ENCODE data around the gene HOXD9. TPM values are rescaled to one million over a fixed set of nuclear protein-coding genes. Genes with fewer than 3 reads are reported as not detected.

HOXD9 gene
- total RNA-seq, 1 donor from 2014 or later: 0.16 TPM

GRCh38 chr2:176152350-176153181 is 30.0 kb downstream of the HOXD9 start:
- TF ChIP-seq, protein P1, sequence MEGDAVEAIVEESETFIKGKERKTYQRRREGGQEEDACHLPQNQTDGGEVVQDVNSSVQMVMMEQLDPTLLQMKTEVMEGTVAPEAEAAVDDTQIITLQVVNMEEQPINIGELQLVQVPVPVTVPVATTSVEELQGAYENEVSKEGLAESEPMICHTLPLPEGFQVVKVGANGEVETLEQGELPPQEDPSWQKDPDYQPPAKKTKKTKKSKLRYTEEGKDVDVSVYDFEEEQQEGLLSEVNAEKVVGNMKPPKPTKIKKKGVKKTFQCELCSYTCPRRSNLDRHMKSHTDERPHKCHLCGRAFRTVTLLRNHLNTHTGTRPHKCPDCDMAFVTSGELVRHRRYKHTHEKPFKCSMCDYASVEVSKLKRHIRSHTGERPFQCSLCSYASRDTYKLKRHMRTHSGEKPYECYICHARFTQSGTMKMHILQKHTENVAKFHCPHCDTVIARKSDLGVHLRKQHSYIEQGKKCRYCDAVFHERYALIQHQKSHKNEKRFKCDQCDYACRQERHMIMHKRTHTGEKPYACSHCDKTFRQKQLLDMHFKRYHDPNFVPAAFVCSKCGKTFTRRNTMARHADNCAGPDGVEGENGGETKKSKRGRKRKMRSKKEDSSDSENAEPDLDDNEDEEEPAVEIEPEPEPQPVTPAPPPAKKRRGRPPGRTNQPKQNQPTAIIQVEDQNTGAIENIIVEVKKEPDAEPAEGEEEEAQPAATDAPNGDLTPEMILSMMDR (IDR thresholded peaks at IDR 0.05; ENCODE audit: borderline replicate concordance): no peak
- Histone ChIP-seq H3K9me3 (replicated peaks) (no peaks in the 10 kb centered on the region), H3K27me3 (ENCODE audit: low read depth) (peaks cover 100% of the 10 kb centered on the region), H3K36me3 (no peaks in the 10 kb centered on the region), H3K27ac (replicated peaks) (no peak overlapping the region), H3K4me3 (peak overlapping the region; percentile 2), H3K4me1 (peaks cover 21% of the 10 kb centered on the region)
- no peak for DNase-seq
- intact Hi-C loops (cut with micrococcal nuclease): no loop called here

GRCh38 chr2:176154576-176155252 is 32.2 kb downstream of the HOXD9 start:
- Histone ChIP-seq H3K4me1 (peaks cover 39% of the 10 kb centered on the region), H3K36me3 (no peaks in the 10 kb centered on the region), H3K4me3 (no peak overlapping the region), H3K27ac (replicated peaks) (no peak overlapping the region), H3K9me3 (replicated peaks) (no peaks in the 10 kb centered on the region), H3K27me3 (ENCODE audit: low read depth) (peaks cover 100% of the 10 kb centered on the region)
- no peak for DNase-seq
- TF ChIP-seq, protein P1 (IDR thresholded peaks at IDR 0.05; ENCODE audit: borderline replicate concordance): no peak
- intact Hi-C loops (cut with micrococcal nuclease): no loop called here

DNA sequence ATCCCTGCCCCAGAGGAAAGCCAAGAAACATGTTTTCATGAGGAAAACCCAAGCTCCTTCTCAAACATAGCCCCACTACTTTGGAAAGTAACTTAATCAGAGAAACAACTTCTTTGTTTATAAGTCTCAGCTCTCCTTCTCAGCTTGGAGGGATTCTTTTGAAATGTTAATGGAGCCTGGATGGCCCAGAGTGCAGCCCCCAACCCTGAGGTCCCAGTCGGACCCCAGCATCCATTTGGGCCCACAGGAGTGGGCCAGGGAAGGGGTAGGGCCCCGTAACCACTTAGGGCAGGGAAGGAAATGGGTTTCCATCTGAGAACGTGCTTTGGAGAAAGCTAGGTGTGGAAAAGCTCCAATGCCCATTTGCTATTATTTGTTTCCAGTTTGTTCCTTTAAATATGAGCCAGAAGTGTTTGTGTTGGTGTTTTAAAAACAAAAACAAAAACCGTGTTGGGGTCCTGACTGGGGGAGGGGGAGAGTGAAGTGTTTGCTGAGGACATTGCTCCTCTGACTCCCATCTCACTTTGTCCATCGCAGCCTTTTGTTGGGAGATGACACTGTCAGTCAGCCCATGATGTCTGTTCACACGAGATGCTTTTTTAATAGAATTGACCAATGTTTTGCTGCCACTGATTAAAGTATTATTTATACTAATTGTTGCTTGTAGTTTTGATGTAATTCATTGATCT is 33.0 kb downstream of the HOXD9 start:
- H3K27ac ChIP-seq (replicated peaks): no peak overlapping the region
- no peaks in the 10 kb centered on the region for H3K36me3 ChIP-seq
- no peak for DNase-seq
- peaks cover 100% of the 10 kb centered on the region for H3K27me3 ChIP-seq (ENCODE audit: low read depth)
- TF ChIP-seq, protein P1 (IDR thresholded peaks at IDR 0.05; ENCODE audit: borderline replicate concordance): no peak
- intact Hi-C loops (cut with micrococcal nuclease): no loop called here
- no peak overlapping the region for H3K4me3 ChIP-seq
- peaks cover 47% of the 10 kb centered on the region for H3K4me1 ChIP-seq
- no peaks in the 10 kb centered on the region for H3K9me3 ChIP-seq (replicated peaks)

DNA sequence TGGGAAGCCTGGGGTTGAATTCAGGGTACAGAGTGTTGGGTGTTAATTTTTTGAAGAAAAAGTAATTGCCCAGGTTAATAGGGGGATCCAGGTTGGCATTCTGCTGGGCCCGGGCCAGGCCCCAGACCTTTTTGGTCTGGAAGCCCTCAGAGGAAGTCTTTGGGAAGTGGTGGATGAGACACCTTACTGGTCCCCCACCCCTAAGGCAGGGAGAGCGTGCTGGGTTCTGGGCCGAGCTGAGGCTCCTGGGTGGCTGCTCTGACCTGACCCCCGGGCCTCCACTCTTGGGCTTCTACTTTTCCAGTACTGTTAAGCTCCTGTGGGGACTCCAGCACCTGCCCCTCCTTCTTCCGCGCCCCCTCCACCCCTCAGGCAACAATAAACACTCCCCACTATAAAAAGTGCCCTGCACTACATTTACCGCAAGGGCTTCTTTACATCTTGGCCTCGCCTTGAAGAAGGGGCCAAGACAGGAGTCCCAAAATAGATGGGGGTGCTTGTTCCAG is 33.8 kb downstream of the HOXD9 start:
- TF ChIP-seq, protein P1 (IDR thresholded peaks at IDR 0.05; ENCODE audit: borderline replicate concordance): no peak
- no peak for DNase-seq

GRCh38 chr2:176156807-176157498 is 34.4 kb downstream of the HOXD9 start, which contains the start of gene HOXD3:
HOXD3 (plus strand) TSS chr2:176157307; CDS start chr2:176169115, 11,808 bp downstream.
- H3K9me3 ChIP-seq (replicated peaks): no peaks in the 10 kb centered on the region
- TF ChIP-seq, protein P1 (IDR thresholded peaks at IDR 0.05; ENCODE audit: borderline replicate concordance): no peak
- peak within 1 kb of the TSS; percentile 36 for H3K4me3 ChIP-seq
- DNase-seq: no peak
- H3K4me1 ChIP-seq: peaks cover 44% of the 10 kb centered on the region
- no peaks in the 10 kb centered on the region for H3K36me3 ChIP-seq
- H3K27ac ChIP-seq (replicated peaks): no peak within 1 kb of the TSS
- intact Hi-C loops (cut with micrococcal nuclease): no loop called here
- H3K27me3 ChIP-seq (ENCODE audit: low read depth): peaks cover 100% of the 10 kb centered on the region

More for the DNA sequence above, 33.8 kb downstream of the HOXD9 start:
- H3K36me3 ChIP-seq: no peaks in the 10 kb centered on the region
- no peaks in the 10 kb centered on the region for H3K9me3 ChIP-seq (replicated peaks)
- peaks cover 50% of the 10 kb centered on the region for H3K4me1 ChIP-seq
- no peak overlapping the region for H3K4me3 ChIP-seq
- H3K27me3 ChIP-seq (ENCODE audit: low read depth): peaks cover 100% of the 10 kb centered on the region
- H3K27ac ChIP-seq (replicated peaks): no peak overlapping the region
- intact Hi-C loops (cut with micrococcal nuclease): no loop called here

Data from left ventricle myocardium inferior (tissue), 1 donor.